Calu3 (cell line): ENCODE results near the gene KDM5C. TPM values are rescaled to one million over a fixed set of nuclear protein-coding genes. Genes with fewer than 3 reads are reported as not detected.

ENCODE experiments used
- BruUV-seq: library from RNA; stranded (reverse); fragments of 400-500 nt; replicated peaks from 2 replicates; lab custom pipeline; 2021; lab: Mats Ljungman, UMichigan
- CTCF ChIA-PET: fragments of 300-600 bp; sonication (Branson Sonifier 250); formaldehyde crosslinking; loops from one replicate; lab custom pipeline; 2022; ENCODE audit warnings: antibody characterized with exemption; lab: Charles Lee
- DNase-seq: peaks from one replicate; pipeline ENCODE4 v3.0.0; 2022
- H3K27ac Mint-ChIP-seq: one replicate; pipeline ENCODE4 v1.8.0; 2022; ENCODE audit warnings: mixed read lengths; ENCODE audit not compliant: unreplicated experiment
- H3K27me3 Mint-ChIP-seq: one replicate; pipeline ENCODE4 v1.8.0; 2022; ENCODE audit warnings: mixed read lengths; ENCODE audit not compliant: unreplicated experiment
- H3K36me3 Mint-ChIP-seq: one replicate; pipeline ENCODE4 v1.8.0; 2022; ENCODE audit warnings: mild to moderate bottlenecking, moderate library complexity, mixed read lengths; ENCODE audit not compliant: insufficient read depth, unreplicated experiment
- H3K4me1 Mint-ChIP-seq: one replicate; pipeline ENCODE4 v1.8.0; 2022; ENCODE audit warnings: mild to moderate bottlenecking, low read depth, mixed read lengths; ENCODE audit not compliant: unreplicated experiment
- H3K4me3 Mint-ChIP-seq: one replicate; pipeline ENCODE4 v1.8.0; 2022; ENCODE audit warnings: mild to moderate bottlenecking, low read depth, moderate library complexity, mixed read lengths; ENCODE audit not compliant: unreplicated experiment
- H3K9me3 Mint-ChIP-seq: one replicate; pipeline ENCODE4 v1.8.0; 2022; ENCODE audit warnings: low read depth, mixed read lengths; ENCODE audit not compliant: unreplicated experiment
- intact Hi-C: fragments of 100-400 bp; cut with micrococcal nuclease; formaldehyde crosslinking; loops from one replicate; pipeline ENCODE4 v1.10.0; 2022; ENCODE audit not compliant: unreplicated experiment
- microRNA-seq: library from miRNA; unstranded; fragments of <30 nt; microRNA quantifications from one replicate; pipeline ENCODE4 v1.2.0, GENCODE V29; 2022
- total RNA-seq: library from RNA; stranded (reverse); gene quantifications from 2 replicates; pipeline ENCODE4 v1.2.3, GENCODE V29; 2022
- TF ChIP-seq, protein P1 (sequence below): fragments of 200-600 bp; IDR thresholded peaks from one replicate; pipeline ENCODE4 v1.8.0; 2022; ENCODE audit warnings: antibody characterized with exemption; ENCODE audit not compliant: unreplicated experiment

The KDM5C gene
- total RNA-seq, 1 experiment from 2014 or later: 98.4 TPM

GRCh38 chrX:53153581-53153980 is 71.4 kb downstream of the KDM5C start:
- DNase-seq: no peak
- TF ChIP-seq, protein P1, sequence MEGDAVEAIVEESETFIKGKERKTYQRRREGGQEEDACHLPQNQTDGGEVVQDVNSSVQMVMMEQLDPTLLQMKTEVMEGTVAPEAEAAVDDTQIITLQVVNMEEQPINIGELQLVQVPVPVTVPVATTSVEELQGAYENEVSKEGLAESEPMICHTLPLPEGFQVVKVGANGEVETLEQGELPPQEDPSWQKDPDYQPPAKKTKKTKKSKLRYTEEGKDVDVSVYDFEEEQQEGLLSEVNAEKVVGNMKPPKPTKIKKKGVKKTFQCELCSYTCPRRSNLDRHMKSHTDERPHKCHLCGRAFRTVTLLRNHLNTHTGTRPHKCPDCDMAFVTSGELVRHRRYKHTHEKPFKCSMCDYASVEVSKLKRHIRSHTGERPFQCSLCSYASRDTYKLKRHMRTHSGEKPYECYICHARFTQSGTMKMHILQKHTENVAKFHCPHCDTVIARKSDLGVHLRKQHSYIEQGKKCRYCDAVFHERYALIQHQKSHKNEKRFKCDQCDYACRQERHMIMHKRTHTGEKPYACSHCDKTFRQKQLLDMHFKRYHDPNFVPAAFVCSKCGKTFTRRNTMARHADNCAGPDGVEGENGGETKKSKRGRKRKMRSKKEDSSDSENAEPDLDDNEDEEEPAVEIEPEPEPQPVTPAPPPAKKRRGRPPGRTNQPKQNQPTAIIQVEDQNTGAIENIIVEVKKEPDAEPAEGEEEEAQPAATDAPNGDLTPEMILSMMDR: no peak
- no peak overlapping the region for H3K27ac Mint-ChIP-seq
- CTCF ChIA-PET: interaction anchor here (0.6 kb wide), 1 partner anchor 55 kb away, joined by 4 read pairs; no protein-coding TSS in a partner anchor
- H3K9me3 Mint-ChIP-seq: no peaks in the 10 kb centered on the region
- H3K36me3 Mint-ChIP-seq: no peaks in the 10 kb centered on the region
- no TSS peak for BruUV-seq
- H3K4me3 Mint-ChIP-seq: no peak overlapping the region
- intact Hi-C loops: no loop called here
- H3K4me1 Mint-ChIP-seq: no peaks in the 10 kb centered on the region
- no peaks in the 10 kb centered on the region for H3K27me3 Mint-ChIP-seq

Small RNA genes lying within 50 kb of the gene (microRNA-seq; reads per million reads assigned to microRNA genes)
- gene MIR6894 (7.7 reads per million, percentile 26 among the genes with 10 or more reads in this experiment), gene MIR6895 (2.8 reads per million)

Other genes starting within 250 kb of the KDM5C start
- 0.68 and 0.78 TPM in 2 replicates for gene GPR173, start 176.4 kb downstream of the KDM5C start, total RNA-seq
- 18.8 and 19.9 TPM in 2 replicates for gene TSPYL2, start 142.8 kb downstream of the KDM5C start, total RNA-seq
- gene KANTR, start 131.1 kb downstream of the KDM5C start, total RNA-seq: 14.5 and 18.2 TPM in 2 replicates
- gene IQSEC2, start 56.4 kb upstream of the KDM5C start, total RNA-seq: 14.1 and 15.2 TPM in 2 replicates
- 91.5 and 100 TPM in 2 replicates for gene SMC1A, start 197.4 kb upstream of the KDM5C start, total RNA-seq
- 1.2 and 1.6 TPM in 2 replicates for gene RIBC1, start 197.7 kb upstream of the KDM5C start, total RNA-seq
- gene HSD17B10, start 209.2 kb upstream of the KDM5C start, total RNA-seq: 125 and 127 TPM in 2 replicates